IPS DF 4.7 (cell line): ENCODE measurements around the gene LYPD6B.

ENCODE experiments used
- DNase-seq: peaks from one replicate; pipeline ENCODE4 v3.0.0-alpha.2; 2013; ENCODE audit warnings: low spot score; ENCODE audit errors: extremely low read depth

The LYPD6B gene

GRCh38 chr2:149104221-149104620 is 65.7 kb downstream of the LYPD6B start:
- DNase-seq = no peak

- DNase-seq = no peak
Observed at GRCh38 chr2:149112068-149112467, 73.6 kb downstream of the LYPD6B start.

- no peak for DNase-seq
Observed at GRCh38 chr2:149112713-149113112, 74.2 kb downstream of the LYPD6B start.

GRCh38 chr2:149115781-149116180 is 77.3 kb downstream of the LYPD6B start:
- DNase-seq = no peak

GRCh38 chr2:149119368-149119767 is 80.9 kb downstream of the LYPD6B start:
- no peak for DNase-seq

GRCh38 chr2:149122516-149122915 is 84.0 kb downstream of the LYPD6B start:
- no peak for DNase-seq

- no peak for DNase-seq
Observed at GRCh38 chr2:149125031-149125725, 86.7 kb downstream of the LYPD6B start.

- no peak for DNase-seq
Observed at GRCh38 chr2:149129433-149129832, 90.9 kb downstream of the LYPD6B start.

GRCh38 chr2:149132339-149132738 is 93.8 kb downstream of the LYPD6B start:
- DNase-seq = no peak

- no peak for DNase-seq
Observed at GRCh38 chr2:149132901-149133300, 94.4 kb downstream of the LYPD6B start.

- no peak for DNase-seq
Observed at GRCh38 chr2:149134335-149134923, 95.9 kb downstream of the LYPD6B start.

- no peak for DNase-seq
Observed at GRCh38 chr2:149136111-149136510, 97.6 kb downstream of the LYPD6B start.

- DNase-seq = no peak
Observed at GRCh38 chr2:149141046-149141445, 102.5 kb downstream of the LYPD6B start.

- no peak for DNase-seq
Observed at GRCh38 chr2:149143734-149144133, 105.2 kb downstream of the LYPD6B start.

- DNase-seq = no peak
Observed at GRCh38 chr2:149145314-149146295, 107.1 kb downstream of the LYPD6B start.

- no peak for DNase-seq
Observed at GRCh38 chr2:149146876-149147275, 108.4 kb downstream of the LYPD6B start.

- no peak for DNase-seq
Observed at GRCh38 chr2:149148194-149149006, 109.9 kb downstream of the LYPD6B start.

- no peak for DNase-seq
Observed at GRCh38 chr2:149149007-149149297, 110.5 kb downstream of the LYPD6B start.

GRCh38 chr2:149152469-149152953 is 114.0 kb downstream of the LYPD6B start:
- no peak for DNase-seq

- DNase-seq = no peak
Observed at GRCh38 chr2:149155196-149155969, 116.9 kb downstream of the LYPD6B start.
